Activated naive CD8-positive, alpha-beta T cell (primary cell): ENCODE measurements around the gene SMARCA2.

ENCODE experiments used
- H3K27ac Mint-ChIP-seq: one replicate; pipeline ENCODE4 v1.8.0; 2021; ENCODE audit warnings: mixed read lengths
- H3K27me3 Mint-ChIP-seq: one replicate; pipeline ENCODE4 v1.8.0; 2021; ENCODE audit warnings: mixed read lengths
- H3K36me3 Mint-ChIP-seq: one replicate; pipeline ENCODE4 v1.8.0; 2021; ENCODE audit warnings: mixed read lengths
- H3K4me1 Mint-ChIP-seq: one replicate; pipeline ENCODE4 v1.8.0; 2021; ENCODE audit warnings: low read depth, mixed read lengths
- H3K4me3 Mint-ChIP-seq: one replicate; pipeline ENCODE4 v1.8.0; 2021; ENCODE audit warnings: mild to moderate bottlenecking, mixed read lengths
- H3K9me3 Mint-ChIP-seq: one replicate; pipeline ENCODE4 v1.8.0; 2021; ENCODE audit warnings: low read depth, mixed read lengths

Gene SMARCA2

GRCh38 chr9:2043881-2044462, 28.8 kb downstream of the SMARCA2 start:
- H3K9me3 Mint-ChIP-seq = no peaks in the 10 kb centered on the region
- peak overlapping the region; percentile 79 for H3K27ac Mint-ChIP-seq
- H3K4me3 Mint-ChIP-seq = peak overlapping the region; percentile 6
- peaks cover 36% of the 10 kb centered on the region for H3K4me1 Mint-ChIP-seq
- H3K36me3 Mint-ChIP-seq = peaks cover 11% of the 10 kb centered on the region
- H3K27me3 Mint-ChIP-seq = no peaks in the 10 kb centered on the region

- H3K36me3 Mint-ChIP-seq = peaks cover 3% of the 10 kb centered on the region
- H3K27me3 Mint-ChIP-seq = no peaks in the 10 kb centered on the region
- peaks cover 53% of the 10 kb centered on the region for H3K4me1 Mint-ChIP-seq
- no peak overlapping the region for H3K27ac Mint-ChIP-seq
- H3K4me3 Mint-ChIP-seq = no peak overlapping the region
- no peaks in the 10 kb centered on the region for H3K9me3 Mint-ChIP-seq
Observed at GRCh38 chr9:2047144-2047671, 32.1 kb downstream of the SMARCA2 start.

- Mint-ChIP-seq H3K9me3 (no peaks in the 10 kb centered on the region), H3K27ac (no peak overlapping the region), H3K27me3 (no peaks in the 10 kb centered on the region), H3K4me1 (peaks cover 58% of the 10 kb centered on the region), H3K4me3 (no peak overlapping the region), H3K36me3 (peaks cover 3% of the 10 kb centered on the region)
Observed at GRCh38 chr9:2047916-2048315, 32.8 kb downstream of the SMARCA2 start.

GRCh38 chr9:2050236-2050635, 35.1 kb downstream of the SMARCA2 start:
- Mint-ChIP-seq H3K27me3 (no peaks in the 10 kb centered on the region), H3K27ac (peak overlapping the region; percentile 59), H3K4me3 (no peak overlapping the region), H3K4me1 (peaks cover 56% of the 10 kb centered on the region), H3K36me3 (peaks cover 3% of the 10 kb centered on the region), H3K9me3 (no peaks in the 10 kb centered on the region)

DNA sequence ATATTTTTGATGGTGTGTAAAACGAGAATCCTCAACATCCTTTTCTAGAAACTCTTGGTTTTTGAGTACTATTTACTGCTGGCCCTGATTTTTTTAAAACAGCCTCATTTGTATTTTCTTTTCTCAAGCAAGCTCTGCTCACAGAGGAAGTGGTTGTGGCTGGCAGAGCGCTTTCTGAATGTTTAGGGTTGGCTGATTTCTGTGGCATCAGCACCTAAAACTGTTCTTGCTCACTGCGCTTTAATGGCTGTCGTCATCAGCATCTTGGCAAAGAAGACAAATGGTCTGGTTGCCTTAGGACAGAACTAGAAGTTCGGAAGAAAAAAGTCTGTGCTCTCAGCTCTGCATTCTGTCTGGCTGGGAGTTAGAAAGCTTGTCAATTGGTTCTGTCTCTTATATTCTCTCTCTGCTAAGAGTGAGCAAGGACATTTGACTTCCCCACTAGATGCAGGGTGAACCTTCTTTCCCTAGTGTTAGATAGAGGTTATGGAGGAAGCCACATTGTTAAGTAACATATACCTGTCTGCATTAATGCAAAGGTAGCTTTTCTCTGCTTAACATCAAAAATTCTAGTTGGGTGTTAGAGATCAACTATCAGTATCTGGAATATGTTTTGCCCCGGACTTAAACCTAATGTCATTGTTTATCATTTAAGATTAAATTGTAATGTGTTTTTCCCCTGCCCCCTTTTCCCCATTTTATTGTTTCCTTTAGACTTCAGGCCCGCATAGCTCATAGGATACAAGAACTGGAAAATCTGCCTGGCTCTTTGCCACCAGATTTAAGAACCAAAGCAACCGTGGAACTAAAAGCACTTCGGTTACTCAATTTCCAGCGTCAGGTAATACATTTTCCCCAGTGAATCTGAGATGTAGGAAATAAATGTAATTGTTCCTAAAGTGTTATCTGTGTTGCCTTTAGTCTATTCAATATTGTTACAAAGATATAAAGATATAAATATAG, 39.0 kb downstream of the SMARCA2 start:
- Mint-ChIP-seq H3K4me1 (peaks cover 54% of the 10 kb centered on the region), H3K4me3 (peak overlapping the region; percentile 56), H3K9me3 (no peaks in the 10 kb centered on the region), H3K36me3 (peaks cover 9% of the 10 kb centered on the region), H3K27ac (peak overlapping the region; percentile 85), H3K27me3 (no peaks in the 10 kb centered on the region)

GRCh38 chr9:2055203-2055658, 40.1 kb downstream of the SMARCA2 start:
- no peaks in the 10 kb centered on the region for H3K9me3 Mint-ChIP-seq
- no peaks in the 10 kb centered on the region for H3K27me3 Mint-ChIP-seq
- H3K36me3 Mint-ChIP-seq = peaks cover 12% of the 10 kb centered on the region
- peaks cover 50% of the 10 kb centered on the region for H3K4me1 Mint-ChIP-seq
- H3K27ac Mint-ChIP-seq = peak overlapping the region; percentile 30
- no peak overlapping the region for H3K4me3 Mint-ChIP-seq

DNA sequence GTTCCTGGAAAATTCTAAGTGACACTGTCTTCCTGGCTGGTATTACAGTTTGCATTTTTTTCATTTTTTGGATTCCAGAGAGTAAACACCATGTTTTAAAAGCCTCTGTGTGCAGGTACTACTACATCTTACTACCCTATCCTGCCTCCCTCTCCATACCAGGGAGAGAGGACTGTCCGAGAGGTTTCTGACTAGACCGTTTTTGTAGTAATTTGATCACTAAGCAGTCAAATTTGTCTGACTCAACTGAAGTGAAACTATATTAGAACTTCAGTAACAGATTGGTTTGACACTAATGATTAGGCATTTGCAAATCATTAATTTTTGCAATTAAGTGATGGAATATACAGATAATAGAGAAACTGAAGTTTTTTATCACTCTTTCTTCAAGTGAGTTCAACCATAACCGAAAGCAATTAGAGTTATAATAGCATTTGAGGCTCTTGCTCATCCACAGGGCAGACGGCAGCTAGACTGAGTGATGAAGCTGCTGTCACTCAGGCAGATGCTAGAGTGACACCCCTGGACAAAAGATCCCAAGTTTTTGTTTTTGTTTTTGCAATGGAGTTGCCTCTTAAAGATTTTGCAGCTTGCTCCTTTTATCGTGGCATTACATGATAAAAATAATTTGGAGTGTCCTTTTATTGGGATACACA, 44.3 kb downstream of the SMARCA2 start:
- Mint-ChIP-seq H3K27me3 (no peaks in the 10 kb centered on the region), H3K4me3 (no peak overlapping the region), H3K9me3 (no peaks in the 10 kb centered on the region), H3K4me1 (peaks cover 20% of the 10 kb centered on the region), H3K36me3 (peaks cover 14% of the 10 kb centered on the region), H3K27ac (peak overlapping the region; percentile 28)

DNA sequence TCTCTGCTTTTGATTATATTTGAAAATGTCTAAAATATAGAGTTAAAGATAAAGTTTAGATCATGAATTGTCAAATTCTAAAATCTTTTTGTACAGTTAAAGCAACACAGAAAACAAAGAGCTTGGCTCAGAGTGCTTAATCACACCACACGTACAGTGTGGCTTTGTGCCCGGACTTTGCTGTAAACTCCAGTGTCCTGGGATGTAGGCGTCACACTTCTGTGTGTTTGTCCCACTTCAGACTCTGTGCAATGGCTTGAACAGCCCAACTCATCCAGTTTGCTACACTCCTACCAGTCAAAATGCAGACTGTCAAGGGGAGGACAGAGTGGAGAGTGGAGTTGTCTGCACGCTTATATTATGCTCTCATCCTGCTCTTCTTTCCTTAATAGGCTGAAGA, 45.3 kb downstream of the SMARCA2 start:
- H3K4me1 Mint-ChIP-seq = peaks cover 13% of the 10 kb centered on the region
- H3K27me3 Mint-ChIP-seq = no peaks in the 10 kb centered on the region
- H3K36me3 Mint-ChIP-seq = peaks cover 18% of the 10 kb centered on the region
- no peaks in the 10 kb centered on the region for H3K9me3 Mint-ChIP-seq
- H3K4me3 Mint-ChIP-seq = no peak overlapping the region
- peak overlapping the region; percentile 69 for H3K27ac Mint-ChIP-seq

DNA sequence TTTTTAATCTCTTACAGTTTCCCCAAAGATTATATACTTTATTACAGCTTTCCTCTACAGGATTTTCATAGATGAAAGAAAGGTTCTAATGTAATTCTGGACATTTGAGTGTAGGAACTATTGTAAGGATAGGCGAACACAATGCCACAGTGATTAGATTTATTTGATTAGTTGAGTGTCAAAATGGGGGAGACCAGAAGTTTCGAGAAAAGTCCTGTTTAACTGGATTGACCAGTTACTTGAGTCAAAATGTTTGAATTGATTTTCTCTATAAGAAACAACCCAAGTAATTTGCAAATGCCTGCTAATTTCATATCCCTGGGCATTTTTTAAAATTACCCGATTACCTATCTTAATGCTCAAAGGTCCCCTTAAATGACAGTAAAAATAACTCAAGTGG, 50.6 kb downstream of the SMARCA2 start:
- Mint-ChIP-seq H3K9me3 (no peaks in the 10 kb centered on the region), H3K4me1 (peaks cover 9% of the 10 kb centered on the region), H3K27me3 (no peaks in the 10 kb centered on the region), H3K4me3 (no peak overlapping the region), H3K36me3 (peaks cover 10% of the 10 kb centered on the region), H3K27ac (peak overlapping the region; percentile 50)

DNA sequence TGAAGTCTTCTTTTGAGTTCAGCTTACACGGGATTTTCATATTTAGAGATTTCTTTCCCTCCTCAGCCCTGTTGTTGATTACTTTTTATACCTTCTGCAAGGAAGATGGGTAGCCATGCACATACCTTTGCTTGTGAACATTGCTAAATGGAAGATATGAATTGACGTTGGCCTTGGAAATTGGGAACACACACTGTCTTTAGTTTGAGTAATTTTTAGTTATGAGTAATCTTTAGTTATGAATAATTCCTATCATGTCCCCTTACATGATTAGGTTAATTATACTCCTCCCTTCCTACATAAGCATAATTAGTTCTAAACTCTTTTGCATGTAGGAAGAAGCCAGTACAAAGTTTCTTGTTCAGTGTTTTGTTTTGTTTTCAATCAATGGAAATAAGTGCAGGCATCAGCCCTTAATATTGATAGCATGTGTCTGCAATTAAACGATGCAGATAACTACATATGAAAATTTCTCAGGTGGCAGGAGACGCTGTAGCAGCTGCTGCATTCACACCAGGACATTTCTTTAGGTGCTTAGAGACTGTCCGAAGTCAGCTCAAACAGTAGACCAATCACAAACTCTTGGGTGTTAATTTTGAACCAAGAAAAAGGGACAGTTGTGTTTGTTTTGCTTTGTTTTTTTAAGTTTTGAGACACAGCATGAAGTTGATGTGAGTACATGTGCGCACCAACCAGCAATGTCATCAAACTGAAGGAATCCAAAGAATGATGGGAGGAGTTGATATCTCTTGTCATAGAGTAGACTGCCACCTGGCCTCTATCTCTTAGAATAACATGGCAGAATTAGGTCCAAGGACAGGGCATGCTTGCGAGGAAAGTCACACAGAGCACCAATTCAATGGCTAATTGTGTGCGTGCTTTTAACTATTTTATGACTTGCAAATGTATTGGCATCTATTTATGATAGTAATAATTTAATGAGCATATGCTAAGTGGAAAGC, 51.4 kb downstream of the SMARCA2 start:
- Mint-ChIP-seq H3K27ac (peak overlapping the region; percentile 64), H3K36me3 (peaks cover 10% of the 10 kb centered on the region), H3K4me3 (no peak overlapping the region), H3K9me3 (no peaks in the 10 kb centered on the region), H3K27me3 (no peaks in the 10 kb centered on the region), H3K4me1 (peaks cover 9% of the 10 kb centered on the region)

DNA sequence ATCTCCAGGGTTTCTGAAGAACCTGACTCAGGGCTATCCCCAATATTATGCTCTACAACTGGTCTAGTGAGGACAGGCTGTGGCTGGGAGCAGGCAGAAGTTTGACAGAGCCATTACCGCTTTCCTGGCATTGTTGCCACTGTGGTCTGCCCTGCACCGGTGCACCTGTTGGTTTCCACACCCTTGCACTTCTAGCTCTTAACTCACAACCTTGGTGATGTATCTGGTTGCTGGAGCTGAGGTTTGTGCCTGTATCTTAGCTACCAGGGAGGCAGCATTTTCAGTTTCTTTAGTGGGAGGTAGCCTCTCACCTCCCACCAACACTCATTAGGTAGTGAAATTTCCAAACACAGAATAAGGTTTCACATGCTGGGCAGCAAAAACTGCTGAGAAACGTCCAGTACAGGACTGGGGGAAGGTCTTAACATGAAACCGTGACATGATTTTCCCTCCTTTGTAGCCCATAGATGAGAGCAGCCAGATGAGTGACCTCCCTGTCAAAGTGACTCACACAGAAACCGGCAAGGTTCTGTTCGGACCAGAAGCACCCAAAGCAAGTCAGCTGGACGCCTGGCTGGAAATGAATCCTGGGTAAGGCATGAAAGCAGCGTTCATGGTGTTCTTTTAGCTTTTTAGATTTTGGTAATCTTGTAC, 57.7 kb downstream of the SMARCA2 start:
- H3K27me3 Mint-ChIP-seq = no peaks in the 10 kb centered on the region
- H3K9me3 Mint-ChIP-seq = no peaks in the 10 kb centered on the region
- peaks cover 8% of the 10 kb centered on the region for H3K36me3 Mint-ChIP-seq
- H3K4me1 Mint-ChIP-seq = no peaks in the 10 kb centered on the region
- no peak overlapping the region for H3K4me3 Mint-ChIP-seq
- peak overlapping the region; percentile 55 for H3K27ac Mint-ChIP-seq

GRCh38 chr9:2082772-2083171, 67.6 kb downstream of the SMARCA2 start:
- Mint-ChIP-seq H3K4me1 (peaks cover 7% of the 10 kb centered on the region), H3K27me3 (no peaks in the 10 kb centered on the region), H3K36me3 (peaks cover 5% of the 10 kb centered on the region), H3K27ac (peak overlapping the region; percentile 5), H3K4me3 (no peak overlapping the region), H3K9me3 (no peaks in the 10 kb centered on the region)

DNA sequence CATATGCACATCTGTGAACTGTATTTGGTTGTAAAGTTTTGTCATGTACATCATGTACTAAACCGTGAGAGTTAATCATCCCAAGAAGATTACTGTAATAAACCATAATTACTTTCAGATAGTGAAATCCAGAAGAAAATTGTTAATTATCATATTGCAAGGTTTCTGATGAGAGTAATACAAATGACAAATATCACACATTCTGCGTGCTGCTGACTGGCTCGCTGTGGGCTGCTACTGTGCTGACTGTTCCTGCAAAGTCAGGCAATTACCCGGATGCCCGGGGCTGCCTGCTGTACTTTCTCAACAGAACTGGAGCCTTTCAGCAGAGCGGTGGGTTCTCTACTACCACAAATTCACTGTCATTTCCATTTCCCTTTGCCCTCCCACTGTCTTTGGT, 68.3 kb downstream of the SMARCA2 start:
- no peaks in the 10 kb centered on the region for H3K9me3 Mint-ChIP-seq
- H3K36me3 Mint-ChIP-seq = peaks cover 8% of the 10 kb centered on the region
- no peak overlapping the region for H3K4me3 Mint-ChIP-seq
- peak overlapping the region; percentile 36 for H3K27ac Mint-ChIP-seq
- H3K27me3 Mint-ChIP-seq = no peaks in the 10 kb centered on the region
- peaks cover 8% of the 10 kb centered on the region for H3K4me1 Mint-ChIP-seq
